Measurements from ENCODE around the gene MFSD1. TPM values are rescaled to one million over a fixed set of nuclear protein-coding genes. Genes with fewer than 3 reads are reported as not detected.

The MFSD1 gene
- total RNA-seq, 4 donors from 2014 or later, result 52.0 to 152 (median 104) TPM

GRCh38 chr3:158810823-158811724 lies 9.2 kb downstream of the MFSD1 start:
- no peaks in the 10 kb centered on the region for H3K9me3 ChIP-seq
- no peak overlapping the region for H3K4me3 ChIP-seq
- no peaks in the 10 kb centered on the region for H3K27me3 ChIP-seq
- H3K4me1 ChIP-seq, result no peaks in the 10 kb centered on the region
- TF ChIP-seq POLR2A (IDR thresholded peaks at IDR 0.05) (no peak), CTCF (IDR thresholded peaks at IDR 0.05) (no peak)
- no peaks in the 10 kb centered on the region for H3K36me3 ChIP-seq
- intact Hi-C loops (cut with DNase I; ENCODE audit: low total_unique reads), result no loop called here
- H3K27ac ChIP-seq, result no peak overlapping the region
- DNase-seq, result no peak

GRCh38 chr3:158819282-158819681 lies 17.4 kb downstream of the MFSD1 start:
- Histone ChIP-seq H3K27ac (no peak overlapping the region), H3K4me3 (no peak overlapping the region), H3K36me3 (no peaks in the 10 kb centered on the region), H3K9me3 (no peaks in the 10 kb centered on the region), H3K27me3 (no peaks in the 10 kb centered on the region), H3K4me1 (no peaks in the 10 kb centered on the region)
- TF ChIP-seq POLR2A (IDR thresholded peaks at IDR 0.05) (no peak), CTCF (IDR thresholded peaks at IDR 0.05) (no peak)
- intact Hi-C loops (cut with DNase I; ENCODE audit: low total_unique reads), result no loop called here
- no peak for DNase-seq

GRCh38 chr3:158820521-158820920 lies 18.7 kb downstream of the MFSD1 start:
- no peak for DNase-seq
- H3K36me3 ChIP-seq, result no peaks in the 10 kb centered on the region
- H3K4me1 ChIP-seq, result no peaks in the 10 kb centered on the region
- no peak overlapping the region for H3K4me3 ChIP-seq
- no peak for TF ChIP-seq CTCF (IDR thresholded peaks at IDR 0.05)
- TF ChIP-seq POLR2A (IDR thresholded peaks at IDR 0.05), result no peak
- H3K9me3 ChIP-seq, result no peaks in the 10 kb centered on the region
- intact Hi-C loops (cut with DNase I; ENCODE audit: low total_unique reads), result no loop called here
- H3K27ac ChIP-seq, result no peak overlapping the region
- no peaks in the 10 kb centered on the region for H3K27me3 ChIP-seq

GRCh38 chr3:158821847-158822246 lies 20.0 kb downstream of the MFSD1 start:
- intact Hi-C loops (cut with DNase I; ENCODE audit: low total_unique reads), result no loop called here
- Histone ChIP-seq H3K9me3 (no peaks in the 10 kb centered on the region), H3K4me1 (no peaks in the 10 kb centered on the region), H3K36me3 (no peaks in the 10 kb centered on the region), H3K27me3 (no peaks in the 10 kb centered on the region), H3K4me3 (no peak overlapping the region), H3K27ac (no peak overlapping the region)
- TF ChIP-seq POLR2A (IDR thresholded peaks at IDR 0.05) (no peak), CTCF (IDR thresholded peaks at IDR 0.05) (no peak)
- no peak for DNase-seq

- H3K4me1 ChIP-seq, result no peaks in the 10 kb centered on the region
- H3K4me3 ChIP-seq, result no peak overlapping the region
- intact Hi-C loops (cut with DNase I; ENCODE audit: low total_unique reads), result no loop called here
These were observed 21.6 kb downstream of the MFSD1 start for GRCh38 chr3:158823426-158823825.

More at GRCh38 chr3:158823426-158823825, 21.6 kb downstream of the MFSD1 start:
- H3K27ac ChIP-seq, result no peak overlapping the region
- TF ChIP-seq CTCF (IDR thresholded peaks at IDR 0.05), result no peak
- TF ChIP-seq POLR2A (IDR thresholded peaks at IDR 0.05), result no peak
- H3K9me3 ChIP-seq, result no peaks in the 10 kb centered on the region
- no peaks in the 10 kb centered on the region for H3K36me3 ChIP-seq
- no peak for DNase-seq
- H3K27me3 ChIP-seq, result no peaks in the 10 kb centered on the region
